ENCODE data around the gene TMPRSS9. TPM values are rescaled to one million over a fixed set of nuclear protein-coding genes. Genes with fewer than 3 reads are reported as not detected.
A peak's percentile ranks its signal among the peaks of the same experiment; 100 is the strongest.

TMPRSS9 gene
- total RNA-seq, 1 experiment from 2014 or later = 0.57 TPM

DNA sequence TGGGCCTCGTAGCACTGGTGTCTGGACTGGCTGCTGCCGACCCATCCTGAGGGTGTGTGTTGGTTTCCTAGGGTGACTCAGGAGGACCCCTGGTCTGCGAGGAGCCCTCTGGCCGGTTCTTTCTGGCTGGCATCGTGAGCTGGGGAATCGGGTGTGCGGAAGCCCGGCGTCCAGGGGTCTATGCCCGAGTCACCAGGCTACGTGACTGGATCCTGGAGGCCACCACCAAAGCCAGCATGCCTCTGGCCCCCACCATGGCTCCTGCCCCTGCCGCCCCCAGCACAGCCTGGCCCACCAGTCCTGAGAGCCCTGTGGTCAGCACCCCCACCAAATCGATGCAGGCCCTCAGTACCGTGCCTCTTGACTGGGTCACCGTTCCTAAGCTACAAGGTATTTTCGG is 53.6 kb downstream of the TMPRSS9 start:
- DNase-seq (ENCODE audit: low spot score) (no peak), ATAC-seq (no peak)
- peaks cover 4% of the 10 kb centered on the region; the same call in 1 of the 2 replicates for H3K36me3 Mint-ChIP-seq
- no peak overlapping the region for H3K4me3 Mint-ChIP-seq
- H3K27ac Mint-ChIP-seq = no peak overlapping the region
- no peak for TF ChIP-seq CREM (CRISPR knock-in tag; IDR thresholded peaks at IDR 0.05)
- TF ChIP-seq JUN (CRISPR knock-in tag; IDR thresholded peaks at IDR 0.05) = no peak
- TF ChIP-seq ELF4 (CRISPR knock-in tag; IDR thresholded peaks at IDR 0.05; ENCODE audit: low read depth) = no peak
- no peak for TF ChIP-seq NR2C2 (CRISPR knock-in tag; IDR thresholded peaks at IDR 0.05)
- no peak for TF ChIP-seq KAT7 (CRISPR knock-in tag; IDR thresholded peaks at IDR 0.05; ENCODE audit: borderline replicate concordance)
- TF ChIP-seq, protein P1, sequence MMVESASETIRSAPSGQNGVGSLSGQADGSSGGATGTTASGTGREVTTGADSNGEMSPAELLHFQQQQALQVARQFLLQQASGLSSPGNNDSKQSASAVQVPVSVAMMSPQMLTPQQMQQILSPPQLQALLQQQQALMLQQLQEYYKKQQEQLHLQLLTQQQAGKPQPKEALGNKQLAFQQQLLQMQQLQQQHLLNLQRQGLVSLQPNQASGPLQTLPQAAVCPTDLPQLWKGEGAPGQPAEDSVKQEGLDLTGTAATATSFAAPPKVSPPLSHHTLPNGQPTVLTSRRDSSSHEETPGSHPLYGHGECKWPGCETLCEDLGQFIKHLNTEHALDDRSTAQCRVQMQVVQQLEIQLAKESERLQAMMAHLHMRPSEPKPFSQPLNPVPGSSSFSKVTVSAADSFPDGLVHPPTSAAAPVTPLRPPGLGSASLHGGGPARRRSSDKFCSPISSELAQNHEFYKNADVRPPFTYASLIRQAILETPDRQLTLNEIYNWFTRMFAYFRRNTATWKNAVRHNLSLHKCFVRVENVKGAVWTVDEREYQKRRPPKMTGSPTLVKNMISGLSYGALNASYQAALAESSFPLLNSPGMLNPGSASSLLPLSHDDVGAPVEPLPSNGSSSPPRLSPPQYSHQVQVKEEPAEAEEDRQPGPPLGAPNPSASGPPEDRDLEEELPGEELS (CRISPR knock-in tag; IDR thresholded peaks at IDR 0.05) = no peak
- no peak for TF ChIP-seq GABPB1 (CRISPR knock-in tag; IDR thresholded peaks at IDR 0.05)
- TF ChIP-seq, protein P2, sequence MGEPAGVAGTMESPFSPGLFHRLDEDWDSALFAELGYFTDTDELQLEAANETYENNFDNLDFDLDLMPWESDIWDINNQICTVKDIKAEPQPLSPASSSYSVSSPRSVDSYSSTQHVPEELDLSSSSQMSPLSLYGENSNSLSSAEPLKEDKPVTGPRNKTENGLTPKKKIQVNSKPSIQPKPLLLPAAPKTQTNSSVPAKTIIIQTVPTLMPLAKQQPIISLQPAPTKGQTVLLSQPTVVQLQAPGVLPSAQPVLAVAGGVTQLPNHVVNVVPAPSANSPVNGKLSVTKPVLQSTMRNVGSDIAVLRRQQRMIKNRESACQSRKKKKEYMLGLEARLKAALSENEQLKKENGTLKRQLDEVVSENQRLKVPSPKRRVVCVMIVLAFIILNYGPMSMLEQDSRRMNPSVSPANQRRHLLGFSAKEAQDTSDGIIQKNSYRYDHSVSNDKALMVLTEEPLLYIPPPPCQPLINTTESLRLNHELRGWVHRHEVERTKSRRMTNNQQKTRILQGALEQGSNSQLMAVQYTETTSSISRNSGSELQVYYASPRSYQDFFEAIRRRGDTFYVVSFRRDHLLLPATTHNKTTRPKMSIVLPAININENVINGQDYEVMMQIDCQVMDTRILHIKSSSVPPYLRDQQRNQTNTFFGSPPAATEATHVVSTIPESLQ (CRISPR knock-in tag; IDR thresholded peaks at IDR 0.05) = no peak
- no peak for TF ChIP-seq ZNF121 (CRISPR knock-in tag; IDR thresholded peaks at IDR 0.05)
- no peak for TF ChIP-seq HMGA2 (CRISPR knock-in tag; IDR thresholded peaks at IDR 0.05)
- TF ChIP-seq, protein P3, sequence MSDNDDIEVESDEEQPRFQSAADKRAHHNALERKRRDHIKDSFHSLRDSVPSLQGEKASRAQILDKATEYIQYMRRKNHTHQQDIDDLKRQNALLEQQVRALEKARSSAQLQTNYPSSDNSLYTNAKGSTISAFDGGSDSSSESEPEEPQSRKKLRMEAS (CRISPR knock-in tag; IDR thresholded peaks at IDR 0.05) = no peak
- TF ChIP-seq GTF2I (CRISPR knock-in tag; conservative IDR thresholded peaks at IDR 0.05) = no peak
- H3K27me3 Mint-ChIP-seq (ENCODE audit: low read depth) = peaks cover 32% of the 10 kb centered on the region
- ChIA-PET CTCF (interaction anchor here (1.4 kb wide), 1 partner anchor 21 kb away, joined by 6 read pairs; no protein-coding TSS in a partner anchor), POLR2A (no interaction called here)
- no peaks in the 10 kb centered on the region for H3K4me1 Mint-ChIP-seq
- peaks cover 14% of the 10 kb centered on the region for H3K9me3 Mint-ChIP-seq

DNA sequence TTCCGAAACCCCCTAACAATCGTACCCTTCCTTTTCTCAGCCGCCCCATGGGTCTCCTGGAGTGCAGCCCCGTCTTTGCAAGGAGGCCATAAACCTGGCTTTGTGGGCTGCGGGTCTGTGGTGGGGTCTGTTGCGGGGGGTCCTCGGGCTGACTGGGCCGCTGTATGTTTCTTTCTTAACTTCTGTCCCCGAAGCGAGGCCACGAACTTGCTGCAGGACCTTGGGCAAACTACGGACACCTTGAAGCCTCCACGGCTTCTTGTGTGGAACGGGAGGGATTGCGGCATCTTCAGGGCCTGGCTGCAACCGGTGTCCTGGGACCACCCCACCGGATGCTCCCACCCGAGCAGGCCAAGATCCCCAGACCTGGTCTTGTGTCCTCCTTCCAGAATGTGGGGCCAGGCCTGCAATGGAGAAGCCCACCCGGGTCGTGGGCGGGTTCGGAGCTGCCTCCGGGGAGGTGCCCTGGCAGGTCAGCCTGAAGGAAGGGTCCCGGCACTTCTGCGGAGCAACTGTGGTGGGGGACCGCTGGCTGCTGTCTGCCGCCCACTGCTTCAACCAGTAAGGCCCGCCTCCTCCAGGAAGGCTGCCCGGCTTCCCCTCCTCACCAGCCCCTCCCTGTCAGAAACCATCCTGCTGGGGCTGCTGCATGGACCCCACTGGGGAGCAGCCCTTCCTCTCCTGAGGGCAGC is 55.4 kb downstream of the TMPRSS9 start:
- H3K9me3 Mint-ChIP-seq = peaks cover 8% of the 10 kb centered on the region
- H3K4me1 Mint-ChIP-seq = no peaks in the 10 kb centered on the region
- ChIA-PET POLR2A (no interaction called here), CTCF (interaction anchor here (0.7 kb wide), 2 partner anchors 196 to 259 kb away, joined by 3 to 4 read pairs; no protein-coding TSS in a partner anchor)
- peaks cover 4% of the 10 kb centered on the region; the same call in 1 of the 2 replicates for H3K36me3 Mint-ChIP-seq
- H3K27me3 Mint-ChIP-seq (ENCODE audit: low read depth) = peaks cover 36% of the 10 kb centered on the region
- DNase-seq (ENCODE audit: low spot score) (no peak), ATAC-seq (peak; percentile 61)
- TF ChIP-seq, protein P4, sequence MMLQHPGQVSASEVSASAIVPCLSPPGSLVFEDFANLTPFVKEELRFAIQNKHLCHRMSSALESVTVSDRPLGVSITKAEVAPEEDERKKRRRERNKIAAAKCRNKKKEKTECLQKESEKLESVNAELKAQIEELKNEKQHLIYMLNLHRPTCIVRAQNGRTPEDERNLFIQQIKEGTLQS (CRISPR knock-in tag; conservative IDR thresholded peaks at IDR 0.05) = no peak
- TF ChIP-seq SMAD4 (CRISPR knock-in tag; IDR thresholded peaks at IDR 0.05) (no peak), ATF1 (CRISPR knock-in tag; IDR thresholded peaks at IDR 0.05) (no peak), ZNF671 (CRISPR knock-in tag; IDR thresholded peaks at IDR 0.05) (no peak), FOXJ3 (CRISPR knock-in tag; IDR thresholded peaks at IDR 0.05; ENCODE audit: borderline replicate concordance) (no peak), NR2C2 (CRISPR knock-in tag; IDR thresholded peaks at IDR 0.05) (no peak), ZNF416 (CRISPR knock-in tag; IDR thresholded peaks at IDR 0.05) (no peak), MYBL2 (CRISPR knock-in tag; IDR thresholded peaks at IDR 0.05) (no peak)
- TF ChIP-seq, protein P5, sequence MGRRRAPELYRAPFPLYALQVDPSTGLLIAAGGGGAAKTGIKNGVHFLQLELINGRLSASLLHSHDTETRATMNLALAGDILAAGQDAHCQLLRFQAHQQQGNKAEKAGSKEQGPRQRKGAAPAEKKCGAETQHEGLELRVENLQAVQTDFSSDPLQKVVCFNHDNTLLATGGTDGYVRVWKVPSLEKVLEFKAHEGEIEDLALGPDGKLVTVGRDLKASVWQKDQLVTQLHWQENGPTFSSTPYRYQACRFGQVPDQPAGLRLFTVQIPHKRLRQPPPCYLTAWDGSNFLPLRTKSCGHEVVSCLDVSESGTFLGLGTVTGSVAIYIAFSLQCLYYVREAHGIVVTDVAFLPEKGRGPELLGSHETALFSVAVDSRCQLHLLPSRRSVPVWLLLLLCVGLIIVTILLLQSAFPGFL (CRISPR knock-in tag; IDR thresholded peaks at IDR 0.05; ENCODE audit: borderline replicate concordance) = no peak
- TF ChIP-seq, protein P6, sequence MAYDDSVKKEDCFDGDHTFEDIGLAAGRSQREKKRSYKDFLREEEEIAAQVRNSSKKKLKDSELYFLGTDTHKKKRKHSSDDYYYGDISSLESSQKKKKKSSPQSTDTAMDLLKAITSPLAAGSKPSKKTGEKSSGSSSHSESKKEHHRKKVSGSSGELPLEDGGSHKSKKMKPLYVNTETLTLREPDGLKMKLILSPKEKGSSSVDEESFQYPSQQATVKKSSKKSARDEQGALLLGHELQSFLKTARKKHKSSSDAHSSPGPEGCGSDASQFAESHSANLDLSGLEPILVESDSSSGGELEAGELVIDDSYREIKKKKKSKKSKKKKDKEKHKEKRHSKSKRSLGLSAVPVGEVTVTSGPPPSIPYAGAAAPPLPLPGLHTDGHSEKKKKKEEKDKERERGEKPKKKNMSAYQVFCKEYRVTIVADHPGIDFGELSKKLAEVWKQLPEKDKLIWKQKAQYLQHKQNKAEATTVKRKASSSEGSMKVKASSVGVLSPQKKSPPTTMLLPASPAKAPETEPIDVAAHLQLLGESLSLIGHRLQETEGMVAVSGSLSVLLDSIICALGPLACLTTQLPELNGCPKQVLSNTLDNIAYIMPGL (CRISPR knock-in tag; IDR thresholded peaks at IDR 0.05) = no peak
- no peak overlapping the region for H3K27ac Mint-ChIP-seq
- no peak overlapping the region for H3K4me3 Mint-ChIP-seq

All from WTC11 (cell line).